Activated T-cell treated with anti-CD3 and anti-CD28 coated beads, Interleukin-2, amount 50 U/mL, for 72 hours (primary cell): ENCODE data around the gene AHSA1. TPM values are rescaled to one million over a fixed set of nuclear protein-coding genes. Genes with fewer than 3 reads are reported as not detected.

ENCODE experiments used
- ATAC-seq, 2 donors: fragments of 150-1000 bp; cut with Tn5 transposase; replicated peaks in 1 of 2; 2 replicates each; pipeline ENCODE4 v1.10.0; 2021; ENCODE audit warnings: moderate library complexity in 2 of 2, mild to moderate bottlenecking in 1 of 2
- DNase-seq, 2 donors: peaks; one replicate each; pipeline ENCODE4 v3.0.0; 2021 to 2022; ENCODE audit warnings: mixed read lengths in 1 of 2
- H3K27ac Mint-ChIP-seq: one replicate; pipeline ENCODE4 v1.8.0; 2022; ENCODE audit warnings: mild to moderate bottlenecking, moderate library complexity, mixed read lengths
- H3K27me3 Mint-ChIP-seq: one replicate; pipeline ENCODE4 v1.8.0; 2022; ENCODE audit warnings: low read depth, mixed read lengths
- H3K36me3 Mint-ChIP-seq, 2 donors: one replicate each; pipeline ENCODE4 v1.8.0; 2022; ENCODE audit warnings: mixed read lengths in 2 of 2, mild to moderate bottlenecking in 1 of 2; ENCODE audit not compliant: insufficient read depth in 2 of 2
- H3K4me1 Mint-ChIP-seq: one replicate; pipeline ENCODE4 v1.8.0; 2022; ENCODE audit warnings: low read depth, mixed read lengths
- H3K4me3 Mint-ChIP-seq, 2 donors: one replicate each; pipeline ENCODE4 v1.8.0; 2022; ENCODE audit warnings: mild to moderate bottlenecking in 2 of 2, mixed read lengths in 2 of 2, moderate library complexity in 2 of 2
- H3K9me3 Mint-ChIP-seq, 2 donors: one replicate each; pipeline ENCODE4 v1.8.0; 2022; ENCODE audit warnings: mixed read lengths in 2 of 2
- total RNA-seq, 2 donors: library from RNA; stranded (reverse); gene quantifications; one replicate each; pipeline ENCODE4 v1.2.3, GENCODE V29; 2022

The AHSA1 gene
- total RNA-seq, 2 donors from 2014 or later = 79.1 to 101 TPM

- no peaks in the 10 kb centered on the region for H3K36me3 Mint-ChIP-seq
- H3K4me3 Mint-ChIP-seq = no peak overlapping the region
- H3K9me3 Mint-ChIP-seq = no peaks in the 10 kb centered on the region
- ATAC-seq (no peak), DNase-seq (no peak)
- H3K27me3 Mint-ChIP-seq = no peaks in the 10 kb centered on the region
- H3K4me1 Mint-ChIP-seq = no peaks in the 10 kb centered on the region
- H3K27ac Mint-ChIP-seq = no peak overlapping the region
Measured at GRCh38 chr14:77478796-77479195, 20.9 kb downstream of the AHSA1 start.

- no peak for DNase-seq
- no peaks in the 10 kb centered on the region for H3K4me1 Mint-ChIP-seq
- H3K36me3 Mint-ChIP-seq = no peaks in the 10 kb centered on the region
- ATAC-seq = no peak
- no peaks in the 10 kb centered on the region for H3K9me3 Mint-ChIP-seq
- no peak overlapping the region for H3K27ac Mint-ChIP-seq
- H3K27me3 Mint-ChIP-seq = no peaks in the 10 kb centered on the region
- H3K4me3 Mint-ChIP-seq = no peak overlapping the region
Measured at GRCh38 chr14:77482422-77482821, 24.5 kb downstream of the AHSA1 start.

- H3K27ac Mint-ChIP-seq = no peak overlapping the region
- no peak for DNase-seq
- no peaks in the 10 kb centered on the region for H3K4me1 Mint-ChIP-seq
- H3K9me3 Mint-ChIP-seq = no peaks in the 10 kb centered on the region
- ATAC-seq = no peak
- no peaks in the 10 kb centered on the region for H3K27me3 Mint-ChIP-seq
- H3K36me3 Mint-ChIP-seq = no peaks in the 10 kb centered on the region
- no peak overlapping the region for H3K4me3 Mint-ChIP-seq
Measured at GRCh38 chr14:77485256-77485655, 27.4 kb downstream of the AHSA1 start.

- no peak for DNase-seq
- ATAC-seq = no peak
- Mint-ChIP-seq H3K4me3 (no peak overlapping the region), H3K27me3 (no peaks in the 10 kb centered on the region), H3K27ac (no peak overlapping the region), H3K36me3 (no peaks in the 10 kb centered on the region), H3K9me3 (no peaks in the 10 kb centered on the region), H3K4me1 (no peaks in the 10 kb centered on the region)
Measured at GRCh38 chr14:77485901-77486678, 28.2 kb downstream of the AHSA1 start.

DNA sequence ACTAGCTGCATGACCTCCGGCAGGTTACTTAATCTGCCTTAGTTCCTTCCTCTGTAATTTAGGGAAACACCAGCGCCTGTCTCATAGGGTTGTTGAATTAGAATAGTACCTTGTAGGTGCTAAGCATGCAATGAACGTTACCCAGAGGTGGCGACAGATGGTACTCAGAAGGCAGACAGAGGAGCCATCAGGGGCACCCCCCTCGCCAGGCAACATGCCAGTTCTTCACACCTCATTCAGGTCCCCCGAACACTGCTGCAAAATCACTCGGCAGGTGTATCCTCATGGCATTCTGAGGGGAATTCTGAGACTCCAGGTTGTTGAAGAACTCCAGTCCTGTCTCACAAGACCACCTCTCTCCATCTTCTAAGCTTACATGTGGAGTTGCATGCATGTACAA, 30.7 kb downstream of the AHSA1 start:
- Mint-ChIP-seq H3K27ac (no peak overlapping the region), H3K4me1 (no peaks in the 10 kb centered on the region), H3K4me3 (no peak overlapping the region), H3K36me3 (no peaks in the 10 kb centered on the region), H3K9me3 (no peaks in the 10 kb centered on the region), H3K27me3 (no peaks in the 10 kb centered on the region)
- no peak for DNase-seq
- no peak for ATAC-seq

GRCh38 chr14:77489041-77489440, 31.1 kb downstream of the AHSA1 start:
- Mint-ChIP-seq H3K27me3 (no peaks in the 10 kb centered on the region), H3K27ac (no peak overlapping the region), H3K4me1 (no peaks in the 10 kb centered on the region), H3K4me3 (no peak overlapping the region), H3K36me3 (no peaks in the 10 kb centered on the region), H3K9me3 (no peaks in the 10 kb centered on the region)
- DNase-seq (no peak), ATAC-seq (no peak)

DNA sequence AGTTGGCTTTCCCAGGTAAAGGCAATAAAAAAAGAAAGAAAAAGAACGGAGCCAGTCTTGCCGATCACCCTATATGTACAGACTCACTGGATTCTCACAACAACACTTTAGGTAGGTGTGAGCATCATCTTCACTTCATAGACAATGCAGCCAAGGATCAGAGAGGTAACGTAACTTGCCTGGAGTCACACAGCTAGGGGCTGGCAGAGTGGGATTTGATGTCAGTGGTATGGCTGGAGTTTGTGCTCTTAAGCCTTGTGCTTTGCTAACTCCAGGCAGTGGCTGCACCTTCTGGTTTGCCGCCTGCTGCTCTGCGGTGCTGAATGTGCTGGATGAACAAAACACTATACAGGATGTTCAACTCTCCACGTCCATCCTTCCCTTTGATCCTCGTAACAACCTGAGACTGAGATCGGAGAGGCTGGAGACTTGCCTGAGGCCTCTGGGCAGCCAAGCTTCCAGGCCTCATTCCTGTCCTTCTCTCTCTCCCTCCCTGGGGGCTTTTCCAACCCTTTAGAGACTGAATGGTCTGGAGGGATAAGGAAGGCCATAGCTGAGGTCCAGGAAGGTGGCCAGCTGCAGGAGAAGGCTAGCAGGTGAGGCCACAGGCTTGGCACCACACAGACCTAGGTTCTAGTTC, 32.6 kb downstream of the AHSA1 start:
- Mint-ChIP-seq H3K4me1 (no peaks in the 10 kb centered on the region), H3K36me3 (no peaks in the 10 kb centered on the region), H3K4me3 (no peak overlapping the region), H3K27ac (no peak overlapping the region), H3K27me3 (peaks cover 11% of the 10 kb centered on the region), H3K9me3 (no peaks in the 10 kb centered on the region)
- ATAC-seq (no peak), DNase-seq (no peak)

GRCh38 chr14:77491056-77491455, 33.2 kb downstream of the AHSA1 start:
- ATAC-seq = no peak
- H3K27ac Mint-ChIP-seq = no peak overlapping the region
- H3K36me3 Mint-ChIP-seq = no peaks in the 10 kb centered on the region
- H3K27me3 Mint-ChIP-seq = peaks cover 17% of the 10 kb centered on the region
- no peaks in the 10 kb centered on the region for H3K4me1 Mint-ChIP-seq
- H3K4me3 Mint-ChIP-seq = no peak overlapping the region
- no peaks in the 10 kb centered on the region for H3K9me3 Mint-ChIP-seq
- DNase-seq = no peak

DNA sequence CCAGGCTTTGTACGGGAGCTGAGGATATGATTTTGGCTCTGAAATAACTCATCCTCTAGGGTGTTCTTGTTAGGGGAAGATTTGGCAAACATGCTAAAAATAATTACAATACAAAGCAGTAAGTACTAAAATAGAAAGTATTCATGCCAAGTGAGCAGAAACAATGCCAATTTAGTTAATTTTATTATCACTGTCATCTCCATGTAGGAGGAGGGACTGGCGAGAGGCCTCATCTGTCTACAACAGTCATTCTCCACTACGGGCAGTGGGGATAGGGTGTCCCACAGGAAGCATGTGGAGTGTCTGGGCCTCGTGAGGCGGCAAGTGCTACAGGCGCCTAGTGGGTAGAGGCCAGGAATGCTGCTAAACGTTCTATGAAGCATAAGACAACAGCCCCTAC, 37.4 kb downstream of the AHSA1 start:
- no peaks in the 10 kb centered on the region for H3K36me3 Mint-ChIP-seq
- DNase-seq (no peak), ATAC-seq (no peak)
- no peaks in the 10 kb centered on the region for H3K9me3 Mint-ChIP-seq
- no peaks in the 10 kb centered on the region for H3K4me1 Mint-ChIP-seq
- H3K27me3 Mint-ChIP-seq = peaks cover 44% of the 10 kb centered on the region
- no peak overlapping the region for H3K27ac Mint-ChIP-seq
- H3K4me3 Mint-ChIP-seq = no peak overlapping the region

GRCh38 chr14:77498120-77498979, 40.5 kb downstream of the AHSA1 start, which contains the start of gene ISM2:
Gene ISM2 (minus strand): TSS chr14:77498816. CDS start chr14:77498793, 23 bp downstream.
- DNase-seq (peak; percentile 52 to 65), ATAC-seq (peak; percentile 89 to 91)
- Mint-ChIP-seq H3K27me3 (peaks cover 48% of the 10 kb centered on the region), H3K27ac (no peak within 1 kb of the TSS), H3K4me1 (no peaks in the 10 kb centered on the region), H3K4me3 (peak within 1 kb of the TSS; percentile 67), H3K36me3 (peaks cover 0 to 3% of the 10 kb centered on the region in 2 donors), H3K9me3 (peaks cover 2 to 3% of the 10 kb centered on the region in 2 donors)

- DNase-seq (no peak), ATAC-seq (peak; percentile 25)
- Mint-ChIP-seq H3K4me1 (no peaks in the 10 kb centered on the region), H3K27ac (no peak overlapping the region), H3K27me3 (peaks cover 48% of the 10 kb centered on the region), H3K36me3 (peaks cover 0 to 3% of the 10 kb centered on the region in 2 donors), H3K9me3 (peaks cover 2 to 3% of the 10 kb centered on the region in 2 donors), H3K4me3 (peak overlapping the region; percentile 54 to 67)
Measured at GRCh38 chr14:77498984-77499527, 41.2 kb downstream of the AHSA1 start.

DNA sequence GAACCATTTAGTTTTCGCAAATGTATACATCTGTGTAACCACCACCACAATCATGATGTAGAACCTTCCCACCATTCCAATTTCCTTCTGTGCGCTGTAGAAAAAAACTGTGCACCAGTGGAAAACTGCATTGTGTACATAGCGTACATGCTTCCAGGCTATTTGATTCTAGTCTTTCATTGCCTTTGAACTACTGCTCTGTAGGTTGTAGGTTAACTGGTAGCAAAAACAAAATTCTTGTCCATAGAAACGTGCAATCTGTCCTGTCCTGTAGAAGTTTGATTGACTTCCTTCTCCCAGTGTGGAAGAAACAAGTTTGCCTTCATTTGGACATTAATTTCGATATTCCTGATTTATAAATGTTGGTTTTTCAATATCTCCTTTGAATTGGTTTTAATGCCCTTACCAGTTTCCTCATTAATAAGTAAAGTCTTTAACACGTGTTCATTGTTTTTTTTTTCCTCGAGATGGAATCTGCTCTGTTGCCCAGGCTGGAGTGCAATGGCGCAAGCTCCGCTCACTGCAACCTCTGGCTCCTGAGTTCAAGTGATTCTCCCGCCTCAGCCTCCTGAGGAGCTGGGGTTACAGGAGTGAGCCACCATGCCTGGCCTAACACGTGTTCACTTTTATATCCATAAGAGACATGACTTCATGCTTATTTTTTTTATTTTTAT, 44.4 kb downstream of the AHSA1 start:
- Mint-ChIP-seq H3K4me1 (no peaks in the 10 kb centered on the region), H3K4me3 (no peak overlapping the region)

More for the DNA sequence above, 44.4 kb downstream of the AHSA1 start:
- no peak overlapping the region for H3K27ac Mint-ChIP-seq
- peaks cover 0 to 3% of the 10 kb centered on the region in 2 donors for H3K36me3 Mint-ChIP-seq
- peaks cover 24% of the 10 kb centered on the region for H3K27me3 Mint-ChIP-seq
- DNase-seq = no peak
- peaks cover 2 to 3% of the 10 kb centered on the region in 2 donors for H3K9me3 Mint-ChIP-seq
- no peak for ATAC-seq
